GM12873 (cell line): ENCODE data around the gene EPHB1.
A peak's percentile ranks its signal among the peaks of the same experiment; 100 is the strongest.

ENCODE experiments used
- CTCF ChIP-seq: IDR thresholded peaks from 2 replicates; pipeline ENCODE4 v1.5.1; 2012; ENCODE audit warnings: low read depth, mild to moderate bottlenecking, moderate library complexity, low read length, control low read depth; ENCODE audit not compliant: insufficient read depth; ENCODE audit errors: missing control alignments

The EPHB1 gene

GRCh38 chr3:134838599-134838998 lies 43.5 kb downstream of the EPHB1 start:
- peak; percentile 57 for TF ChIP-seq CTCF

GRCh38 chr3:134839422-134839821 lies 44.4 kb downstream of the EPHB1 start:
- no peak for TF ChIP-seq CTCF

- TF ChIP-seq CTCF, result no peak
These were observed 44.9 kb downstream of the EPHB1 start for GRCh38 chr3:134839990-134840389.

GRCh38 chr3:134840459-134840858 lies 45.4 kb downstream of the EPHB1 start:
- no peak for TF ChIP-seq CTCF

- TF ChIP-seq CTCF, result no peak
These were observed 51.0 kb downstream of the EPHB1 start for GRCh38 chr3:134846084-134846483.

- no peak for TF ChIP-seq CTCF
These were observed 51.9 kb downstream of the EPHB1 start for GRCh38 chr3:134846911-134847317.

GRCh38 chr3:134847349-134847748 lies 52.3 kb downstream of the EPHB1 start:
- TF ChIP-seq CTCF, result no peak
